Testis (tissue), 5 donors: ENCODE measurements around the gene PPARGC1A. TPM values are rescaled to one million over a fixed set of nuclear protein-coding genes. Genes with fewer than 3 reads are reported as not detected.

Source experiments
- DNase-seq: peaks from one replicate; pipeline ENCODE4 v3.0.0-alpha.2; 2019
- H3K27ac ChIP-seq, 2 donors: fragments of 200-600 bp; sonication (generic); one replicate each; pipeline ENCODE4 v1.5.1; 2019
- H3K27me3 ChIP-seq: fragments of 200-600 bp; sonication (generic); one replicate; pipeline ENCODE4 v1.5.1; 2019
- H3K36me3 ChIP-seq: fragments of 200-600 bp; sonication (generic); one replicate; pipeline ENCODE4 v1.5.1; 2017; ENCODE audit warnings: low read depth; ENCODE audit errors: missing control alignments
- H3K4me1 ChIP-seq: fragments of 200-600 bp; sonication (generic); one replicate; pipeline ENCODE4 v1.5.1; 2019
- H3K4me3 ChIP-seq, 2 donors: fragments of 200-600 bp; sonication (generic); one replicate each; pipeline ENCODE4 v1.5.1; 2017 to 2019
- H3K9me3 ChIP-seq: fragments of 200-600 bp; sonication (generic); one replicate; pipeline ENCODE4 v1.5.1; 2017
- CTCF ChIP-seq, 3 experiments: fragments of 450-650 bp in 2 of 3; fragments of 200-600 bp in 1 of 3; sonication (generic) in 1 of 3; IDR thresholded peaks; one replicate each; pipeline ENCODE4 v1.5.1; 2016 to 2019; ENCODE audit warnings: antibody characterized with exemption in 3 of 3, mild to moderate bottlenecking in 2 of 3, moderate library complexity in 1 of 3
- POLR2A ChIP-seq: fragments of 450-650 bp; IDR thresholded peaks from one replicate; pipeline ENCODE4 v1.6.1; 2017; ENCODE audit warnings: antibody characterized with exemption, mild to moderate bottlenecking, moderate library complexity
- WGBS, 2 donors: methylation state at CpG; one replicate each; pipeline ENCODE4 v1.1.5; 2018; 5-methylcytosine and 5-hydroxymethylcytosine counted together
- intact Hi-C: fragments of 100-400 bp; cut with DNase I; formaldehyde crosslinking; loops from one replicate; pipeline ENCODE4 v1.15.1; 2023; ENCODE audit warnings: low total_unique reads
- long read RNA-seq, 2 donors: transcript quantifications; one replicate each; lab custom pipeline, GENCODE V29; 2026
- polyA plus RNA-seq: library from polyadenylated mRNA; stranded (reverse); fragments of 350-450 nt; fragmentation: Illumina TruSeq; extraction: RNeasy Lipid Tissue Mini Kit (QIAGEN cat#74804); gene quantifications from one replicate; pipeline ENCODE4 v1.2.3, GENCODE V29; 2014; ENCODE audit warnings: low read depth, low replicate concordance; ENCODE audit not compliant: insufficient read depth
- total RNA-seq, 2 donors: library from RNA; depleted of rRNA; stranded (reverse); fragments of >200 nt; gene quantifications; one replicate each; pipeline ENCODE4 v1.2.3, GENCODE V29; 2016

Gene PPARGC1A, protein sequence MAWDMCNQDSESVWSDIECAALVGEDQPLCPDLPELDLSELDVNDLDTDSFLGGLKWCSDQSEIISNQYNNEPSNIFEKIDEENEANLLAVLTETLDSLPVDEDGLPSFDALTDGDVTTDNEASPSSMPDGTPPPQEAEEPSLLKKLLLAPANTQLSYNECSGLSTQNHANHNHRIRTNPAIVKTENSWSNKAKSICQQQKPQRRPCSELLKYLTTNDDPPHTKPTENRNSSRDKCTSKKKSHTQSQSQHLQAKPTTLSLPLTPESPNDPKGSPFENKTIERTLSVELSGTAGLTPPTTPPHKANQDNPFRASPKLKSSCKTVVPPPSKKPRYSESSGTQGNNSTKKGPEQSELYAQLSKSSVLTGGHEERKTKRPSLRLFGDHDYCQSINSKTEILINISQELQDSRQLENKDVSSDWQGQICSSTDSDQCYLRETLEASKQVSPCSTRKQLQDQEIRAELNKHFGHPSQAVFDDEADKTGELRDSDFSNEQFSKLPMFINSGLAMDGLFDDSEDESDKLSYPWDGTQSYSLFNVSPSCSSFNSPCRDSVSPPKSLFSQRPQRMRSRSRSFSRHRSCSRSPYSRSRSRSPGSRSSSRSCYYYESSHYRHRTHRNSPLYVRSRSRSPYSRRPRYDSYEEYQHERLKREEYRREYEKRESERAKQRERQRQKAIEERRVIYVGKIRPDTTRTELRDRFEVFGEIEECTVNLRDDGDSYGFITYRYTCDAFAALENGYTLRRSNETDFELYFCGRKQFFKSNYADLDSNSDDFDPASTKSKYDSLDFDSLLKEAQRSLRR
- 10 to 100 TPM; 33.0 to 33.4 TPM for total RNA-seq
- 15.4 TPM for polyA plus RNA-seq
- long read RNA-seq, donor 1: 0 reads
- long read RNA-seq, donor 2: 0 reads

DNA sequence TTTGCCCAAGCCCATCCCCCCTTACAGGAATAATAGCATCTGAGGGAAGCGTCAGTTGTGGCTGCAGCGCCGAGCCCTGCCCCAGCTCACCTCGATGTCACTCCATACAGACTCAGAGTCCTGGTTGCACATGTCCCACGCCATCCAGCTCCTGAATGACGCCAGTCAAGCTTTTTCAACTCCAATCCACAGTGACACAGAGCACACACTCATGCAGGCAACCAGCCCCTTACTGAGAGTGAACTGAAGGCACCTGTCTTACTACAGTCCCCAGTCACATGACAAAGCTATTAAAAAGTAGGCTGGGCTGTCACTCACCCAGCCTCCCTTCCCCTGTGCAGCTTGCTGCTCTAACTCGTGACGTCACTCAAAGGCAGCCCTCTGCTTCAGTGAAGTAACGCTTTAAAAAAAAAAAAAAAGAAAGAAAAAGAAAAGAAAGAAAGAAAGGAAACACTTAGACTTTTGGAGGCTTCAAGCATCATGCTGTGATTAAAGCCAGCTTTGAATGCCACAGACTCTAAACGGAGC is at the start of gene PPARGC1A:
PPARGC1A (minus strand) TSS at position 234 of the 528 bp plus-strand sequence; CDS start at position 144, 90 bp downstream.
- WGBS, 2 donors: 1 to 2% methylated on average over 6 to 10 of the region's 10 CpGs
- H3K27ac ChIP-seq: peak within 1 kb of the TSS; percentile 36 to 75
- H3K27me3 ChIP-seq: no peaks in the 10 kb centered on the region
- H3K4me3 ChIP-seq: peak within 1 kb of the TSS; percentile 46 to 49
- TF ChIP-seq POLR2A (no peak), CTCF (IDR thresholded peaks at IDR 0.05) (no peak)
- peaks cover 6% of the 10 kb centered on the region for H3K4me1 ChIP-seq
- DNase-seq: peak; percentile 85
- intact Hi-C loops: no loop called here
- H3K36me3 ChIP-seq: no peaks in the 10 kb centered on the region
- H3K9me3 ChIP-seq: no peaks in the 10 kb centered on the region

DNA sequence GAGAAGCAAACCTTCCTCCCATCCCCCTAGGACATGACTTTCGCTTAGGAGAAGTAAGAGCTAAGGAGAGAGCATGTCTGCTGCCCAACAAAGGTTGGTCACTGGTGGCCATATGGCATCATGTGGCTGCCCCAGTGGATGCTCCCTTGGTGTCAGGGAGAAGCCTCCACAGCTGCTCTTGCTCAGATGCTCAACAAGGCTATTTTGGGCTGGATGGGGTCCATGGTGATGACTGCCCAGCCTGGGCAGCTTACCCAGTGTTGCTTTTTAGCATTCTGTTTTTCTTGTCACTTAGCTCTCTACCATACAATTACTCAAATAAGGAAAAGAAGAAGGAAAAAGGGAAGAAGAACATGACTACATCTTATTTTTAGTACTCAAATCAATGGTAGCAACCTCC is 48.9 kb upstream of the PPARGC1A start:
- no peaks in the 10 kb centered on the region for H3K4me1 ChIP-seq
- intact Hi-C loops: no loop called here
- H3K36me3 ChIP-seq: no peaks in the 10 kb centered on the region
- H3K27me3 ChIP-seq: no peaks in the 10 kb centered on the region
- DNase-seq: no peak
- no peak overlapping the region for H3K4me3 ChIP-seq
- 94 to 100% methylated on average over 1 of the region's 1 CpG for WGBS, 2 donors
- H3K27ac ChIP-seq: no peak overlapping the region
- TF ChIP-seq POLR2A (no peak), CTCF (IDR thresholded peaks at IDR 0.05) (no peak)
- H3K9me3 ChIP-seq: no peaks in the 10 kb centered on the region

DNA sequence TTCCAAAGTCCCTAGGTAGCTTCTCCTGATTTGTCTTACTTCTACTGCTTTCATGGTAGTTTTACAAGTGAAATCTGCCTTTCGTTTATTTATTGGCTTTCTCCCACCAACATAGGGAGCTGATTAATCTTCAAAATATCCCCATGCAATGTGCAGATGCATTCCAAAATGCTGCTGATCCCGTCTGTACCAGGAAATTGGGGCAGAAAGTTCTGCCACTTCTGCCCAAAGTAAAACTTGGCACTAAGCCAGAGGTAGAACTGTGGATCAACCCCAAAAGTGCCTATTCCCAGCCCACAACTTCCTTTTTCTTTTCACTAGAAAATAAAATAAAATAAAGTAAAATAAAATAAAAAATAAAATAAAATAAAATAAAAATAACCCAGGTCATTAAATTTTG is 47.3 kb upstream of the PPARGC1A start:
- Histone ChIP-seq H3K36me3 (no peaks in the 10 kb centered on the region), H3K4me1 (no peaks in the 10 kb centered on the region), H3K4me3 (no peak overlapping the region), H3K27ac (no peak overlapping the region), H3K27me3 (no peaks in the 10 kb centered on the region), H3K9me3 (no peaks in the 10 kb centered on the region)
- no peak for TF ChIP-seq CTCF (IDR thresholded peaks at IDR 0.05)
- TF ChIP-seq POLR2A: no peak
- intact Hi-C loops: no loop called here
- WGBS, 2 donors: 75 to 76% methylated on average over 2 of the region's 2 CpGs
- DNase-seq: no peak

GRCh38 chr4:23934915-23935314 is 45.1 kb upstream of the PPARGC1A start:
- no peak overlapping the region for H3K4me3 ChIP-seq
- 25 to 37% methylated on average over 3 of the region's 3 CpGs for WGBS, 2 donors
- TF ChIP-seq POLR2A (no peak), CTCF (IDR thresholded peaks at IDR 0.05) (no peak)
- no peak overlapping the region for H3K27ac ChIP-seq
- no peaks in the 10 kb centered on the region for H3K9me3 ChIP-seq
- no peaks in the 10 kb centered on the region for H3K36me3 ChIP-seq
- intact Hi-C loops: no loop called here
- DNase-seq: peak; percentile 48
- H3K4me1 ChIP-seq: peaks cover 4% of the 10 kb centered on the region
- no peaks in the 10 kb centered on the region for H3K27me3 ChIP-seq
